H9 (cell line): Measurements from ENCODE around the gene CHST2. TPM values are rescaled to one million over a fixed set of nuclear protein-coding genes. Genes with fewer than 3 reads are reported as not detected.

Source experiments
- DNase-seq: peaks from one replicate; pipeline ENCODE4 v3.0.0-alpha.2; 2017
- H2AFZ ChIP-seq: one replicate; pipeline ENCODE4 v1.6.1; 2013; ENCODE audit warnings: mild to moderate bottlenecking, low read length, control low read depth, moderate library complexity
- H2AK5ac ChIP-seq: 2 replicates; pipeline ENCODE4 v1.6.1; 2013; ENCODE audit warnings: low read length, control low read depth, mixed read lengths; ENCODE audit not compliant: insufficient read length
- H2BK120ac ChIP-seq: one replicate; pipeline ENCODE4 v1.6.1; 2013; ENCODE audit warnings: low read depth, mild to moderate bottlenecking, low read length, control low read depth, inconsistent platforms; ENCODE audit not compliant: poor library complexity, severe bottlenecking
- H2BK12ac ChIP-seq: 2 replicates; pipeline ENCODE4 v1.6.1; 2013; ENCODE audit warnings: low read length, control low read depth, mixed read lengths, low read depth; ENCODE audit not compliant: insufficient read length
- H2BK15ac ChIP-seq: 2 replicates; pipeline ENCODE4 v1.6.1; 2013; ENCODE audit warnings: low read depth, low read length, control low read depth
- H2BK20ac ChIP-seq: one replicate; pipeline ENCODE4 v1.6.1; 2013; ENCODE audit warnings: low read depth, mild to moderate bottlenecking, low read length, control low read depth, inconsistent platforms; ENCODE audit not compliant: poor library complexity, severe bottlenecking
- H2BK5ac ChIP-seq: 2 replicates; pipeline ENCODE4 v1.6.1; 2013; ENCODE audit warnings: low read length, control low read depth, mixed read lengths; ENCODE audit not compliant: insufficient read length
- H3K14ac ChIP-seq: 2 replicates; pipeline ENCODE4 v1.6.1; 2013; ENCODE audit warnings: low read length, control low read depth; ENCODE audit not compliant: insufficient read depth
- H3K18ac ChIP-seq: 2 replicates; pipeline ENCODE4 v1.6.1; 2013; ENCODE audit warnings: low read depth, mild to moderate bottlenecking, mixed read lengths, low read length, control low read depth; ENCODE audit not compliant: insufficient read length
- H3K23ac ChIP-seq: 2 replicates; pipeline ENCODE4 v1.6.1; 2013; ENCODE audit warnings: low read length, control low read depth, mixed read lengths, low read depth; ENCODE audit not compliant: insufficient read length
- H3K23me2 ChIP-seq: 2 replicates; pipeline ENCODE4 v1.6.1; 2013; ENCODE audit warnings: low read depth, mild to moderate bottlenecking, mixed read lengths, low read length, control low read depth; ENCODE audit not compliant: insufficient read length, poor library complexity, severe bottlenecking
- H3K27ac ChIP-seq: 2 replicates; pipeline ENCODE4 v1.5.1; 2013; ENCODE audit warnings: low read length, control low read depth, mixed read lengths, low read depth; ENCODE audit not compliant: insufficient read length
- H3K27me3 ChIP-seq: 2 replicates; pipeline ENCODE4 v1.6.1; 2013; ENCODE audit warnings: low read length, control low read depth, inconsistent platforms; ENCODE audit not compliant: insufficient read depth
- H3K4ac ChIP-seq: 2 replicates; pipeline ENCODE4 v1.6.1; 2013; ENCODE audit warnings: low read depth, mild to moderate bottlenecking, control low read depth, inconsistent platforms, low read length, moderate library complexity
- H3K4me1 ChIP-seq: 2 replicates; pipeline ENCODE4 v1.6.1; 2013; ENCODE audit warnings: low read length, control low read depth, inconsistent platforms; ENCODE audit not compliant: insufficient read depth
- H3K4me2 ChIP-seq: 2 replicates; pipeline ENCODE4 v1.6.1; 2013; ENCODE audit warnings: low read length, control low read depth, mixed read lengths; ENCODE audit not compliant: insufficient read length, insufficient read depth
- H3K56ac ChIP-seq: 2 replicates; pipeline ENCODE4 v1.6.1; 2013; ENCODE audit warnings: low read depth, mild to moderate bottlenecking, mixed read lengths, low read length, control low read depth; ENCODE audit not compliant: insufficient read length
- H3K79me1 ChIP-seq: 2 replicates; pipeline ENCODE4 v1.6.1; 2013; ENCODE audit warnings: low read depth, mild to moderate bottlenecking, moderate library complexity, low read length, control low read depth, inconsistent platforms; ENCODE audit not compliant: insufficient read depth, poor library complexity, severe bottlenecking
- H3K79me2 ChIP-seq: 2 replicates; pipeline ENCODE4 v1.6.1; 2013; ENCODE audit warnings: low read length, control low read depth, inconsistent platforms; ENCODE audit not compliant: insufficient read depth
- H3K9ac ChIP-seq: 2 replicates; pipeline ENCODE4 v1.6.1; 2013; ENCODE audit warnings: low read length, control low read depth, mixed read lengths; ENCODE audit not compliant: insufficient read length; ENCODE audit errors: extremely low read depth
- H3K9me3 ChIP-seq: one replicate; pipeline ENCODE4 v1.6.1; 2013; ENCODE audit warnings: low read depth, low read length, inconsistent platforms; ENCODE audit not compliant: control insufficient read depth
- H3T11ph ChIP-seq: one replicate; pipeline ENCODE4 v1.6.1; 2013; ENCODE audit warnings: mild to moderate bottlenecking, low read length, control low read depth, inconsistent platforms
- H4K20me1 ChIP-seq: one replicate; pipeline ENCODE4 v1.6.1; 2013; ENCODE audit not compliant: control insufficient read depth, insufficient read length, insufficient read depth
- H4K5ac ChIP-seq: 2 replicates; pipeline ENCODE4 v1.6.1; 2013; ENCODE audit warnings: low read depth, mild to moderate bottlenecking, mixed read lengths, low read length, control low read depth; ENCODE audit not compliant: insufficient read length
- H4K8ac ChIP-seq: replicated peaks from 2 replicates; pipeline ENCODE4 v1.6.1; 2013; ENCODE audit warnings: low read length, control low read depth, mixed read lengths, low read depth; ENCODE audit not compliant: insufficient read length
- H4K91ac ChIP-seq: 2 replicates; pipeline ENCODE4 v1.6.1; 2013; ENCODE audit warnings: low read depth, mild to moderate bottlenecking, moderate library complexity, mixed read lengths, low read length, control low read depth; ENCODE audit not compliant: insufficient read length
- H3K27ac Mint-ChIP-seq, 3 experiments: 2 replicates in 2 of 3; 3 replicates in 1 of 3; pipeline ENCODE4 v1.8.0; 2020 to 2021; ENCODE audit warnings: mixed read lengths in 3 of 3, mild to moderate bottlenecking in 1 of 3, moderate library complexity in 1 of 3
- H3K27me3 Mint-ChIP-seq: 2 replicates; pipeline ENCODE4 v1.8.0; 2021; ENCODE audit warnings: low read depth, mild to moderate bottlenecking, moderate library complexity, mixed read lengths
- H3K36me3 Mint-ChIP-seq, 3 experiments: 2 replicates in 2 of 3; 3 replicates in 1 of 3; pipeline ENCODE4 v1.8.0; 2020 to 2021; ENCODE audit warnings: low read depth in 3 of 3, mixed read lengths in 3 of 3; ENCODE audit not compliant: insufficient read depth in 1 of 3
- H3K4me1 Mint-ChIP-seq, 2 experiments: 2 replicates each; pipeline ENCODE4 v1.8.0; 2020; ENCODE audit warnings: mixed read lengths in 2 of 2
- H3K4me3 Mint-ChIP-seq, 2 experiments: 2 replicates in 1 of 2; 3 replicates in 1 of 2; pipeline ENCODE4 v1.8.0; 2020 to 2021; ENCODE audit warnings: mild to moderate bottlenecking in 2 of 2, mixed read lengths in 2 of 2, moderate library complexity in 1 of 2
- H3K9me3 Mint-ChIP-seq, 2 experiments: 2 replicates in 1 of 2; 3 replicates in 1 of 2; pipeline ENCODE4 v1.8.0; 2020; ENCODE audit warnings: mild to moderate bottlenecking in 2 of 2, mixed read lengths in 2 of 2, moderate library complexity in 1 of 2
- CTCF ChIP-seq: fragments of 200-600 bp; sonication (generic); conservative IDR thresholded peaks from 3 replicates; pipeline ENCODE4 v1.8.0; 2021; ENCODE audit warnings: antibody characterized with exemption, mild to moderate bottlenecking
- WGBS: extraction: QIAGEN DNeasy Blood & Tissue Kit; methylation state at CpG from one replicate; pipeline ENCODE4 v1.1.7; 2013; ENCODE audit warnings: missing lambda C conversion rate, low lambda C conversion rate, mixed read lengths; ENCODE audit not compliant: insufficient read length; ENCODE audit errors: extremely low coverage; 5-methylcytosine and 5-hydroxymethylcytosine counted together
- total RNA-seq: library from RNA; stranded (reverse); gene quantifications from 2 replicates; pipeline ENCODE4 v1.2.1, GENCODE V29; 2021

CHST2 gene
- total RNA-seq, 1 experiment from 2014 or later: 5.8 TPM

- Histone ChIP-seq H3K56ac (no peak overlapping the region), H3K18ac (no peak overlapping the region), H4K8ac (no peak overlapping the region)
Observed at GRCh38 chr3:143078883-143079282, 40.7 kb upstream of the CHST2 start.

More at GRCh38 chr3:143078883-143079282, 40.7 kb upstream of the CHST2 start:
- Mint-ChIP-seq H3K4me3 (no peak overlapping the region), H3K27ac (no peak overlapping the region), H3K36me3 (no peaks in the 10 kb centered on the region; a peak in 1 of 7 replicates), H3K27me3 (no peaks in the 10 kb centered on the region; the same call in 1 of the 2 replicates), H3K4me1 (peaks cover 5 to 10% of the 10 kb centered on the region in 2 experiments), H3K9me3 (no peaks in the 10 kb centered on the region; a peak in 2 of 5 replicates)
- Histone ChIP-seq H3T11ph (no peak overlapping the region), H2BK15ac (no peak overlapping the region), H3K27me3 (no peaks in the 10 kb centered on the region), H3K9me3 (no peaks in the 10 kb centered on the region), H2AFZ (no peak overlapping the region), H2BK5ac (no peak overlapping the region), H3K79me1 (no peaks in the 10 kb centered on the region), H3K9ac (no peak overlapping the region), H3K23me2 (no peaks in the 10 kb centered on the region), H2BK12ac (no peak overlapping the region), H3K4ac (no peak overlapping the region), H3K23ac (no peak overlapping the region), H3K4me2 (no peak overlapping the region), H3K4me1 (no peaks in the 10 kb centered on the region), H3K14ac (no peak overlapping the region), H4K5ac (no peak overlapping the region), H4K91ac (no peak overlapping the region), H3K79me2 (no peaks in the 10 kb centered on the region), H2AK5ac (no peak overlapping the region), H2BK20ac (no peak overlapping the region), H2BK120ac (no peak overlapping the region), H4K20me1 (no peaks in the 10 kb centered on the region), H3K27ac (no peak overlapping the region)
- DNase-seq: no peak
- WGBS: no CpG with 5 or more reads among the region's 4 CpGs
- no peak for TF ChIP-seq CTCF
